ENCODE results near the gene BCR.
"Not testable (repeated sequence)": the region's sequence is repeated elsewhere in the genome, so short reads cannot be mapped to it uniquely, and the experiment has no call there.

The BCR gene

DNA sequence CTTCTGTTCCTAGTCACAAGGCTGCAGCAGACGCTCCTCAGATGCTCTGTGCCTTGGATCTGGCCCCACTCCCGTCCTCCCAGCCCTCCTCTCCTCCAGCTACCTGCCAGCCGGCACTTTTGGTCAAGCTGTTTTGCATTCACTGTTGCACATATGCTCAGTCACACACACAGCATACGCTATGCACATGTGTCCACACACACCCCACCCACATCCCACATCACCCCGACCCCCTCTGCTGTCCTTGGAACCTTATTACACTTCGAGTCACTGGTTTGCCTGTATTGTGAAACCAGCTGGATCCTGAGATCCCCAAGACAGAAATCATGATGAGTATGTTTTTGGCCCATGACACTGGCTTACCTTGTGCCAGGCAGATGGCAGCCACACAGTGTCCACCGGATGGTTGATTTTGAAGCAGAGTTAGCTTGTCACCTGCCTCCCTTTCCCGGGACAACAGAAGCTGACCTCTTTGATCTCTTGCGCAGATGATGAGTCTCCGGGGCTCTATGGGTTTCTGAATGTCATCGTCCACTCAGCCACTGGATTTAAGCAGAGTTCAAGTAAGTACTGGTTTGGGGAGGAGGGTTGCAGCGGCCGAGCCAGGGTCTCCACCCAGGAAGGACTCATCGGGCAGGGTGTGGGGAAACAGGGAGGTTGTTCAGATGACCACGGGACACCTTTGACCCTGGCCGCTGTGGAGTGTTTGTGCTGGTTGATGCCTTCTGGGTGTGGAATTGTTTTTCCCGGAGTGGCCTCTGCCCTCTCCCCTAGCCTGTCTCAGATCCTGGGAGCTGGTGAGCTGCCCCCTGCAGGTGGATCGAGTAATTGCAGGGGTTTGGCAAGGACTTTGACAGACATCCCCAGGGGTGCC lies 109.8 kb downstream of the BCR start:
- DNase-seq (ENCODE audit: low read depth in 3 of 3): peak; percentile 26 to 45 (median 40)

DNA sequence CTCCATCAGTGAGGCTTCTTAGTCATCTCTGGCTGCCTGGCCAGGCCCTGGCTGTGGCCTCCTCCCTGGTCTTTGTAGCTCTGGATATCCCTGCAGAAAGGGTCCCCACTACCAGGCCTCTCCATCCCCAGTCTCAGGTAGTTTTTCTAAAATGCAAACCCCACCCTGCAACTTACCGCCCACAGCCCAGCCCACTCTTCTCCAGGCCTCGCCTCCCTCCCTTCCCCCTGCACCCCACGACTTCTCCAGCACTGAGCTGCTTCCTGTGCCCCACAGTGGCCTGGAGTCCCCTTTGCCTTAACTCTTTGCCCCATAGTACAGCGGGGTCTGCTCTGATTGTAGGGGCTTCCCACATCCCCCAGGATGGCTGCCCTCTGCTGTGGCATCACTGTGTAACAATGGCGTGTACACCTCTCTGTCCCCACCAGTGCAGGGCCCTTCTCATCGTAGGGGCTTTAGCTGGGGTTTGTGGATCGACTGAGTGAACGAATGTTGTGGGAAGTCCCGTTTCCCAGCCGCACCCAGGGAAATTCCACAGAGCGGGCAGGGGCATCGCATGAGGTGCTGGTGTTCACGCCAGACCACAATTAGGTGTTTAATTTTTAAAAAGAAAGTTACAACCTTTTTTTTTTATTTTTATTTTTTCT lies 111.6 kb downstream of the BCR start:
- no peak for DNase-seq (ENCODE audit: low read depth in 3 of 3)

DNA sequence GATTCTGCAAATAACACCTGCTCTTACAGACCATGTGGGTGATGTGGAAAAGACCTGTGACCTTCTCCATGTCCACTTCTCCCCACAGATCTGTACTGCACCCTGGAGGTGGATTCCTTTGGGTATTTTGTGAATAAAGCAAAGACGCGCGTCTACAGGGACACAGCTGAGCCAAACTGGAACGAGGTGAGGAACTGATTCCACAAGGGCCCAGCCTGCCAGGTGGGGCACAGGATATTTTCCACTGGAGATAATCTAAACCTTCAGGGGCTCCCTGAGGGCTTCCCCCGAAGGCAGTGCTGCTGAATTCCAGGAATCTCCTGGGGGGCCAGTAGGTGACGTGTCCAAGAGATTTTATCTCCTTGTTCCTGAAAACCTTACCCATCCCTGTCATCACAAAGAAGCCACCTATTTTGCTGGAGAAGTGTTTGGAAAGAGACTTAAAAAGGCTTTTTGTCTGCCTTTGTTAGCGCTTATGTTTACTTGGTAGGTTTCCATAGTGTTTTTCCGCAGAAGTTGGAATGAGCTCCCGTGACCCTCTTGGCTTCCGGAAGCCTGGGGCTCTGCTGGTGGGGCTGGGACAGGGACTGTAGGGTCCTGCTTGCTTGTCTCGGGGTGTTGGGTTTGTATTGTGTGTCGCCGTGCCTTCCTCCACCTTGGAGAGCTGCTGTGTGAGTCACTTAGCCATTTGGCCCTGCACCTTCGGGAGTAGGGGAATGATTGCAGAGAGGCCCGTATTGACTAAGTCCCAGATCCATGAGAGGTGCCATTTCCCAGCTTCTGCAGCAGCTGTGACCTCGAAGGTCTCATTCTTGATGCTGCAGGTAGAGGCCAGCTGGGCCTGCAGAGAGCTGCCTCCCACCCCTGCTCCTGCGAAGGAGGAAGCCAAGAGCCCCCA lies 112.4 kb downstream of the BCR start:
- DNase-seq (ENCODE audit: low read depth in 3 of 3): no peak

DNA sequence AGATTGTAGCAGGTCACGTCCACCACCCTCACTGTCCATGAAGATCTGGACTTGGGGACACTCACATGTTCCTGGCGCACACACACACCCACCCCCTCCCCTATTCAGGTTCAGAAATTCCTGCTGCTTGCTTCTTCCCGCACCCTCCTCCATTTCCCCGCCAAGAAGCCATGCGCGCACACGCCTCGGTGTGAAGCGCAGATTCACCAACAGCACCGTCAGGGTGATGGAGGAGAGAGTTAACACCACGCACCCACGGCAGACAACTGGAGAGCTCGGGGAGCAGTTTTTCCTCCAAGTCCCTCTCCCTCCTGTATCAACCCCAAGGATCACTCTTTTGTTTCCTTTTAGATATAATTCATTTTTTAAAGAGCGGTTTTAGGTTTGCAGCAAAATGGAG lies 113.4 kb downstream of the BCR start:
- no peak for DNase-seq (ENCODE audit: low read depth in 3 of 3)

DNA sequence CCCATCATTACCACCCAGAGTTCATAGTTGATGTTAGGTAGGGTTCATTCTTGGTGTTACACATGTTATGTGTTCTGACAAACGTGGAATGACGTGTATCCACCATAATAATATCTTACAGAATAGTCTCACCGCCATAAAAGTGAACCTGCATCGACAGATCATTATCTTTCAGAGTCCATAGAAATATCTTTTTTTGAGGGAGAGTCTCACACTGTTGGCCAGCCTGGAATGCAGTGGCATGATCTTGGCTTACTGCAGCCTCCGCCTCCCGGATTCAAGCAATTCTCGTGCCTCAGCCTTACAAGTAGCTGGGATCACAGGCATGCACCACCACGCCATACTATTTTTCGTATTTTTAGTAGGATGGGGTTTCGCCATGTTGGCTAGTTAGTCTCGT lies 113.9 kb downstream of the BCR start:
- no peak for DNase-seq (ENCODE audit: low read depth in 3 of 3)

DNA sequence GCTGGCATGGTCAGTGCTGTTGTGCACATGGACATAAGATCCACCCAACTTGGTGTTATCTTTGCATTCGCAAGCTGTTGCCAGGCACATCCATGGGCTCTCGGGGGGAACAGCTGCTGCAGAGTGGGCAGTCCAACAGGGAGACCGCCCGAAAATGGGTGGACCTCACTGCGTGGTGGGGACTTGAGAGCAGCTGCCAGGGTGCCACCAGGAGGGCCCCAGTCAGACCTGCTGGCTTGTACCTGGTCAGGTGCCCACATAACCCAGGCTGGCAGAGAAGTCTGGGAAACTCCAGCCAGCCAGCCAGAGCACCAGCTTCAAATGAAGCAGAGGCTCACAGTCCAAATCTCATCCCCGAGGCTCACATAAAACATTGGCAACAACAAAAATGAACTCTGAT lies 120.2 kb downstream of the BCR start:
- no peak for DNase-seq (ENCODE audit: low read depth in 3 of 3)

DNA sequence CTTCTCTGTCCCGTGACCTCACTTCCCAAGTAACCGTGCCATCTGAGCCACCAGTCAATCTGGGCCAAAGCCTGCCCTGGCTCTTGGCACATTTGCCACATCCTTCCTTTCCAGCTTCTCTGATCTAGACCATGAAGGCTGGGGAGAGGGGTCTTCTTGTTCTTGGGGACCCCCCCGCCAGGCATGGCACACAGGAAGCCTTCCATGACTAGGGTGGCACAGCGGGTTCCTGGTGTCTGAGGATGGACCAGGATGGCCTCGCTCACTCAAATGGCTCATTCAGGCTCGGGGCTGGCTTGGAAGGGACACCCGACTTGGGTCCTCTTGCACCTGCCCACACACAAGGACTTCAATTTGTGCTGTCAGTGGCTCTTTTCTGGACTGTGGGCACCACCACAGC lies 121.3 kb downstream of the BCR start:
- no peak for DNase-seq (ENCODE audit: low read depth in 3 of 3)

DNA sequence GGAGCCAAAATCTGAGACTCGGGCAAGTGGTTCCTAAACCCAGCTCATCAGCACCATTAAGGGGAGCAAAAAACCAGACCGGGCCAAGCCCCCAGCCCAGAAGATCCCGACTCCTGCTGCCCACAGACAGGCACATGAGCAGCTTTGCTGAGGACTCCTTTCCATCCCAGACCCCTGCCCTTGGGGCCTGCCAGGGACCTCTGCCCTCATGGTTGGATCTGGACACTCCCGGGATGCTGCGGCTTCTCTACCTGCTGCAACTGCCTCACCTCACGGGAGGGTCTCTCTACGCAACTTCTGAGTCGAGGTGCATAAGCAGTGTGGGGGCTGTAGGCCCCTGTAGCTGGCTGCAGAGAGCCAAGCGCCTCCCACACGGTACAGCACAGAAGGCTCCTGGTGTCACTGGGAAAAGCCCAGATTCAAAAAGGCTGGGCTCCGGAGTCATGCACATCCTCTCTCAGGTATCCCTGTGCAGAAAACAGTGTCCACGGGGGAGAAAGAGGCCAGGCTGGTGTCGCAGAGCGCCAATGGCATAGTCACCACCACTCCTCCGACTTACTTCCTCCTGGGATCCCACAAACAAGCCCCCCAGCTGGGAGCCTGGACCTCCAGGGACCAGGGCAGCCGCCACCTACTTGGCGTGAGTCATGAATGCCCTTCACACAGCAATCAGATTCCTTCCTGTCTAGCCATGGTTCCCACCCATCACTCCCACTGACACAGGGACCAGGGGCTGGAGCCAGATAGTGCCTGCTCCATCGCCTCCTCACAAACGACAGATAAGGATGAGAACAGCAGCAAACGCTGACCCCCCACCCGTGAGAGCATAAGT lies 122.1 kb downstream of the BCR start:
- DNase-seq (ENCODE audit: low read depth in 3 of 3): no peak

DNA sequence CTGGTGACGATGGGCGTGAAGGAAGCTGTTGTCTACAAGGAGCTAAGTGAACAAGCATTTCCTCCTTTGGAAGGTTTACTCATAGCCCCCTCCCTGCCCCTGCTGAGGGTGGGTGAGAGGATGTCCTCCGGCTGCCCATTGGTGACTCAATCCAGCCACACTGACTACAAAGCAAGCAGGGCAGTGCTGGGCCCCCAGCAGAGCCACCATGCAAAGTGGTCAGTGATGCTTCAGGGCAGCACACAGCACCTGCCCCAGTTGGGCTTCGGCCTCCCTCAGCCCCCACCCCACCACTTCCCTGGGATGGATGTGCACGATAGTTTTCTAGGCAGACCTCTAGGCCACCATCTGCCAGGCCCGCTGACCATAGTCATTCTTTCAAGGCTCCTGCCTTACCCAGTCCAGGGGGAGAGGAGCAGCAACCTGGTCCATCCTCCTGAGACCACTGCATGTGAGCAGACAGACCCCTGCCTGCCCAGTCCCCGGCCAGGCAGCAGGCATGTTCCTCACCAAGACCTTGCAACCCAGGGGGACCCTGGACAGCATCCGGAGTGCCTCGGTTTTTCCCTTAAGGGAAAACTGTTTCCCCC lies 125.1 kb downstream of the BCR start:
- no peak for DNase-seq (ENCODE audit: low read depth in 3 of 3)

DNA sequence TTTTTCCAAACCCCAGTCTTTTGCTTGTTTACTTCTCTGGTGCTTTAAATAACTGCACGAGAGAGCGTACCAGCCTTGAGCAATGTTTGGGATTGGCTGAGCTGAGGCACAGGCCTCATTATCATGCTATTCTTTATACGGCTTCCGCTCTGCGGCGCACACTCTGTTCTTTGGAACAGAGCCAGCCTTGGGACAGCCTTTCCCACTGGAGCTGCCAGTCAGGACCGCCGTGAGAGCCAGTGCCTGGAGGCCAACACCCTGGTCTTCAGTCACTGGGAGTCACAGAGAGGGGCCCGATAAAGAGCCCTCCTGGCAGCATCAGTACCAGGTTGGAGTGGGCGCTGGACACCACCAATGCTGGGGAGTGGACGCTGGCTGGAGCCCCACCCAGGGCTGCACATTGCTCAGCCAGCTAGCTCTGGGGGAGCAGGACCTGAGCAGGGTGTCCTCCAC lies 125.6 kb downstream of the BCR start:
- DNase-seq (ENCODE audit: low read depth in 3 of 3): no peak

DNA sequence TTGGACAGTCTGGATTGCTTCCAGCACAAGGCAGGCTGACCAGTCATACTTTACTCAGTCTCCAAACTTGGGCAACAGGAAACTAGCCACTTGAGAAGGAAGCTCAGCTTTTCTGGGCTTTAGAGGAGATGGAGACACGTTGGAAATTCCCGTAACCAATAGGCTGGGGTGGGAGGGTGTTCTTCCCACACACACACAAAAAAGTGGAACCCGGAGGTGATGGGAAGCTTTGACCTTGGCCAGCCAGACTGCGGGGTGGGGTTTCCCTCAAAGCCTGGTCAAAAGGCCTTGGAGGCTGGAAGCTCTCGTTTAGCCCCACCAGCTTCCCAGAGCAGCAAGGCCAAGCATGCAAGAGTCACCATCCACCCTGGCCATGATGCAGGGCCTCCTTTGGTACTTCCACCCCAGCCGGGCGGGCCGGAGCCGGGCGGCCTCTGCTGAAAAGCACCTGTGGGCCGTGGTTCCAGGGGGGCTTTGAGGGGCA lies 126.2 kb downstream of the BCR start:
- no peak for DNase-seq (ENCODE audit: low read depth in 3 of 3)

DNA sequence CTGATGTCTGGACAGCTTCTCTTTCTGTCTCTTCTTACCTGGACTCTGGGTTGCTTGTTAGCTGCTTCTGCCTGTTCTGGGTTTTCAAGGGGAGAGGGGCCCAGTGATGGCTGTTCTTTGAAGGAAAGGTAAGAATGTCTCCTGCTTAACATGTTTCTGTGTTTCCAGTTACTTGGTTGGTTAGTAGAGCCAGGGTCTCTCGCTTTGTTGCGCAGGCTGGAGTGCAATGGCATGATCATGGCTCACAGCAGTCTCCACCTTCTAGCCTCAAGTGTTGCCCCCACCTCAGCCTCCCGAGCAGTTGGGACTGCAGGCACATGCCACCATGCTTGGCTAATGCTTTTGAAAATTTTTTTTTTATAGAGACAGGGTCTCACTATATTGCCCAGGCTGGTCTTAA lies 126.6 kb downstream of the BCR start:
- DNase-seq (ENCODE audit: low read depth in 3 of 3): no peak

DNA sequence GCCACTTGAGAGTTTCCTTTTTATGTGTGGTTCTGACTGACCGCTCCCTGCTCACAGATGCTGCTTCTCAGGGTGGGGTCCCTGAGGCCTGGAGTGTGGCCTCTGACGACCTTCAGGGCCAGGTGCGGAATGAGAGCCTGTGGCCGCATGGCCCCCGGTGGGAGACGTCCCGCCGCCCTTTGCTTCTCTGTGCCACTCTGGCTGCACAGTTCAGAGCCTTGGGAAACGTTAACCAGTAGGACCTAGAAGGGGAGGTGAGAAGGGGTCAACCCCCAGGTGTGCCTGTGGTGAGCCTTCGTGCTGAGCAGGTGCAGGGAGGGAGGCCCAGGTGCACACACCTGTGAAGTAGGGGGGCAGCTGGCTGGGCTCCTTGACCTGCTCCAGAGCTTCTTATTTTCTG lies 127.2 kb downstream of the BCR start:
- DNase-seq (ENCODE audit: low read depth in 3 of 3): not testable (repeated sequence)

DNA sequence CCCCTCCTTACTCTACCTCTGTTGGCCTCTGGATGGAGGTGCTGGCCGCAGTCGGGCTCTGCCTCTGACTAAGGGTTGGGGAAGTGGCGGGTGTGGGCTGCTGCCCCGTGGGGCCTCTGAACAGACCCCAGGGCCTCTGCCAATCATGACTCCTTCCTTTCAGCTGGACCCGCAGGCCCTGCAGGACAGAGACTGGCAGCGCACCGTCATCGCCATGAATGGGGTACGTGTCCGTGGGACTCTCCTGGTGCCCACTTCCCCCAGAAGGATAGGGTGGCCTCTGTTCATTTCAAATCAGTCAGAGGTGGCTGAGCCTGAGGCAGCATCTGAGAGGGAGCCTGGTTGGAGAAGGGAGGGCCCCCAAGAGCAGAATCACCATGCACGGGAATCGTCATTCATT lies 129.0 kb downstream of the BCR start:
- not testable (repeated sequence) for DNase-seq (ENCODE audit: low read depth in 3 of 3)

DNA sequence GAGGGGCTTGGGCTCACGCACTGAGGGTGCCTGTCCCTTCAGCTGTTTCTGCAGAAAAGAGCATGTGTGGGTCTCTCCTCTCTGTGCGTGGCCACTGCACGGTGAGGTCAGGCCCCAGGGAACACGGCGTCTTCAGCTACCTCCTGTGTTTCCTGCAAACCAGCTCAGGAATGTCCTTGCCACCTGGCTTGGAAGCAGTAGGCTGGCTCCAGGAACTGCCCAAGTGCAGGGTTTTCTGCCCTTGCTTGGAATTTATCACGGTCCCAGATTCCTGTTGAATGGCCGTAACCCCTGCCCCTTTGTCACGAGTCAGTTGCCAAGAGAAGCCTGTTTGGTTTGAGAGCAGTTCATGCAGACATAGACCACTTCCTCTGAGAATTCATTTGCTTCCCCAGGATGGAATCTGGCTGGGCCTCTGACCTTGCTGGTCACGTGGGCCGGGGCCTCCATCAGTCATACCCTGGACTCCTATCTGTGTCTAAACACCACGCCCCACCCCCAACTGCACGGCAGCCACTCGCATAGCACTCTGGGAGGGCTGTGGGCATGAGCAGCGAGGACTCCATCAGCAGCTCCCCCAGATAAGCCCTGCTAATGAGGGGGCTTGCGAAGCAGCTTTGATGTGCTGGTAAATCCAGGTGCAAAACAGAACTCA lies 130.3 kb downstream of the BCR start:
- not testable (repeated sequence) for DNase-seq (ENCODE audit: low read depth in 3 of 3)

DNA sequence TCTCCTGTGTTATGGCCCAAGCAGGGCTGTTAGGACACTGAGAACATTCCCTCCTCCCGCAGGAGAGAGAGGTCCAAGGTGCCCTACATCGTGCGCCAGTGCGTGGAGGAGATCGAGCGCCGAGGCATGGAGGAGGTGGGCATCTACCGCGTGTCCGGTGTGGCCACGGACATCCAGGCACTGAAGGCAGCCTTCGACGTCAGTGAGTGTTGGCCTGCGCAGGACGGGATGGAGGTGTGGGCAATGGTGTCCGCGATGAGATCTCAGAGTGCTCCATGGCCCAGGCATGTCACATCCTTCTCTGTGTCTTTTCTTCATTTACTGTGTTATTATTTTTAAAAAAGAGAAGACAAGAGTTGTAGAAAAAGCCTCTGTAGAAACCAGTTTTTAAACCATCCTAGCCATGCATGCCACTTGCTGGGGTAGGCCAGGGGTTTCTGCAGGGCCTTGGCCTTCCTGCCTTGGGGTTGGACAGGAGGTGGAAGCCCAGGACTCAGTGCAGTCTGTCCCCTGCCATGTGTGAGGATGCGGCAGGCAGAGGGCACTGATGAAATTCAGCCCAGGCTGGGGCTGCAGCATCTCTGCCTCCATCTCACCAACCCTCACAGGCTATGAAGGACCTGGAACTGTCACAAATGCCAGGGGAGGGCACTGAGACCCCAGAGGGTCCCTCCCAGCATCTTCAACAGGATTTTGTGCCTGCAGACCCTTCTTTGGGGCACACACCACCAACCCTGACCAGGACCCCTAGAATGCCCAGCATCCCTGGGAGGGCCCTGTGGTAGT lies 131.5 kb downstream of the BCR start:
- DNase-seq (ENCODE audit: low read depth in 3 of 3): not testable (repeated sequence)

DNA sequence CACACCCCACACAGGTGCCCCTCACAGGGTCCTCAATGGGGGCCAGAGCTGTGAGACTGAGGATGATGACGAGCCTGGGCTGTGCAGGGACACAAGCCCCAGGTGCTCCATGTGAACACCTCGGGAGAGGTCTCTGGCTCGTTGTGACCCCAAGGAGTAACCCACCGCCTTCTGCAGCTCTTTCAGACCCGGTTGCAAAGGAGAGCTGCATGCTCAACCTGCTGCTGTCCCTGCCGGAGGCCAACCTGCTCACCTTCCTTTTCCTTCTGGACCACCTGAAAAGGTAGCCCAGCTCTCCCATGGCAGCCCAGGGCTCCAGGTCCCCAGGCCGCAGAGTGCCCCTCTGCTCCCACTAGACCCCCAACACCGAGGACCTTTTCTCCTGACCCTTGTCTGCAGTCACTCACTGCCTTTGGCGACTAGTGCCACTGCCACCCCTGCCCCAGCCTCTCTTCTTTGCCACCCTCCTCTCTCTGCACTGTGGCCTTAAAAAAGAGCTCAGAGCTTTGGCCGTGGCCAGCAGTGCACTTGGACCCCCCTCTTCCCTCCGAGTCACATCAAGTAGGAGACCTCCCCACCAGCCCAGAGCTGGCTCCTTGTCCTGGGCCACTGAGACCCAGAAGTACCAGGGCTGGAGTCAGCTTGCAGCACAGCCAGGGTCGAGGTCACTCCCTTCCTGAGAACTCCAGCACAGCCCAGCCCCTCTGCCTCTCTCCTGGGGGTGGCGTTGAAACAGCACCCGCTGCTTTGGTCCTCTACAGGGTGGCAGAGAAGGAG lies 133.7 kb downstream of the BCR start:
- no peak for DNase-seq (ENCODE audit: low read depth in 3 of 3)

DNA sequence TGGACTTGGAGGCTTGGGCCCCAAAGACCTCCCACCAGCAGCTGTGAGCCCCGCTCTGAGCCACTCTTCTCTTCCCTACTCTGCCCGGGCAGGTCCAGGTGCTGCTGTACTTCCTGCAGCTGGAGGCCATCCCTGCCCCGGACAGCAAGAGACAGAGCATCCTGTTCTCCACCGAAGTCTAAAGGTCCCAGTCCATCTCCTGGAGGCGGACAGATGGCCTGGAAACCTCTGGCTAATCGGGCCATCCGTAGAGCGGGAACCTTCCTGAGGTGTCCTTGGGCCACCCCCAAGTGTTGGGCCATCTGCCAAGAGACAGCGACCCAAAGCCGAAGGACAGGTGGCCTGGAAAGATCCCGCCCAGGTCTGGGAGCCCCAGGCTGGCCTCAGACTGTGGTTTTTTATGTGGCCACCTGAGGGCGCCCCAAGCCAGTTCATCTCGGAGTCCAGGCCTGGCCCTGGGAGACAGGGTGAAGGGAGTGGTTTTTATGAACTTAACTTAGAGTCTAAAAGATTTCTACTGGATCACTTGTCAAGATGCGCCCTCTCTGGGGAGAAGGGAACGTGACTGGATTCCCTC lies 135.1 kb downstream of the BCR start:
- DNase-seq (ENCODE audit: low read depth in 3 of 3): peak; percentile 21 to 36 (median 30)

Measured in stimulated activated CD4-positive, alpha-beta T cell treated with anti-CD3 and anti-CD28 coated beads, TNF-alpha, amount 100 ng/mL, for 48 hours (primary cell).